Measurements from ENCODE around the gene ABI2. TPM values are rescaled to one million over a fixed set of nuclear protein-coding genes. Genes with fewer than 3 reads are reported as not detected.

Gene ABI2
- total RNA-seq, 1 donor from 2014 or later: 69.1 TPM

DNA sequence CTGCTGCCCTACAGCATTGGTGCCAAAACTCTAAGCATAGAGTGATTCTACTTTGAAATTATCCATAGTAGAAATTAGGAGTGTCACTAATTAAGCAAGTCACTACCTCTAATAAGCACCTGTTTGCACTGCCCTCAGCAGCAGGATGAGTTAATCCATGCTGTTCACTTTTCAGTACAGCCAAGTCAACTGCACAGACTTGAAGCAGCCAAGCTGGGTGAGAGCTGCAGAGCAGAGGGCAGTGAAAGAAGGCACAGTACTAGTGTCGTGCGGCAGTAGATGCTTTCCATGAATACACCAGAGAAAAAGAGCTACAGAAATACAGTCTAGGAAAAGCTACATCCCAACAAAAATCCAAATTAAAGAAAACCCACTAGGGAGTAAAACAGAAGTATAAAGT lies 108.3 kb downstream of the ABI2 start:
- peaks cover 23 to 33% of the 10 kb centered on the region in 2 donors for H3K36me3 ChIP-seq

DNA sequence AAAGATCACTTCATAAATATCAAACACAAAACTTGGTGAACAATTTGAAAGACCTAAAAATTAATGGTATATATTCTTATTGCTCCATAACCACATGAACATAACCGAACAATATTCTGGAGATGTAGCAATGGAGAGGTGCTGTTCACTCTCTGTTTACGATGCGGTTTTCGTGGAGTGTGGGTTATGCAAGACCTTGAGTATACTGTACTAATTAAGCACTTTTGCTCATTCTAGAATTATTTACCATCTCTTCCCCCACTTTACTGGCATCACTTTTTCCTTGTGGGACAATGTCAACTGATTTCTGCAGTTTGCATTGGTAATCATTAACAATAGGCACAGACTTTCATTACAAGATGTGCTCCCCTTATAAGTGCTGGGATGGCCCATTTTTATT lies 109.3 kb downstream of the ABI2 start:
- TF ChIP-seq, protein P1, sequence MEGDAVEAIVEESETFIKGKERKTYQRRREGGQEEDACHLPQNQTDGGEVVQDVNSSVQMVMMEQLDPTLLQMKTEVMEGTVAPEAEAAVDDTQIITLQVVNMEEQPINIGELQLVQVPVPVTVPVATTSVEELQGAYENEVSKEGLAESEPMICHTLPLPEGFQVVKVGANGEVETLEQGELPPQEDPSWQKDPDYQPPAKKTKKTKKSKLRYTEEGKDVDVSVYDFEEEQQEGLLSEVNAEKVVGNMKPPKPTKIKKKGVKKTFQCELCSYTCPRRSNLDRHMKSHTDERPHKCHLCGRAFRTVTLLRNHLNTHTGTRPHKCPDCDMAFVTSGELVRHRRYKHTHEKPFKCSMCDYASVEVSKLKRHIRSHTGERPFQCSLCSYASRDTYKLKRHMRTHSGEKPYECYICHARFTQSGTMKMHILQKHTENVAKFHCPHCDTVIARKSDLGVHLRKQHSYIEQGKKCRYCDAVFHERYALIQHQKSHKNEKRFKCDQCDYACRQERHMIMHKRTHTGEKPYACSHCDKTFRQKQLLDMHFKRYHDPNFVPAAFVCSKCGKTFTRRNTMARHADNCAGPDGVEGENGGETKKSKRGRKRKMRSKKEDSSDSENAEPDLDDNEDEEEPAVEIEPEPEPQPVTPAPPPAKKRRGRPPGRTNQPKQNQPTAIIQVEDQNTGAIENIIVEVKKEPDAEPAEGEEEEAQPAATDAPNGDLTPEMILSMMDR (IDR thresholded peaks at IDR 0.05): no peak
- no peak overlapping the region for H3K4me3 ChIP-seq
- DNase-seq (ENCODE audit: low spot score in 2 of 2): no peak
- peaks cover 27 to 43% of the 10 kb centered on the region in 2 donors for H3K36me3 ChIP-seq
- H3K4me1 ChIP-seq: no peaks in the 10 kb centered on the region
- no peaks in the 10 kb centered on the region for H3K9me3 ChIP-seq
- H3K27ac ChIP-seq: no peak overlapping the region
- H3K27me3 ChIP-seq: no peaks in the 10 kb centered on the region
- intact Hi-C loops (cut with DNase I): no loop called here

More for the DNA sequence above, 108.3 kb downstream of the ABI2 start:
- no peak overlapping the region for H3K4me3 ChIP-seq
- no peaks in the 10 kb centered on the region for H3K9me3 ChIP-seq
- H3K4me1 ChIP-seq: no peaks in the 10 kb centered on the region
- no peak for DNase-seq (ENCODE audit: low spot score in 2 of 2)
- TF ChIP-seq, protein P1 (IDR thresholded peaks at IDR 0.05): no peak
- H3K27ac ChIP-seq: no peak overlapping the region
- H3K27me3 ChIP-seq: no peaks in the 10 kb centered on the region
- intact Hi-C loops (cut with DNase I): no loop called here

DNA sequence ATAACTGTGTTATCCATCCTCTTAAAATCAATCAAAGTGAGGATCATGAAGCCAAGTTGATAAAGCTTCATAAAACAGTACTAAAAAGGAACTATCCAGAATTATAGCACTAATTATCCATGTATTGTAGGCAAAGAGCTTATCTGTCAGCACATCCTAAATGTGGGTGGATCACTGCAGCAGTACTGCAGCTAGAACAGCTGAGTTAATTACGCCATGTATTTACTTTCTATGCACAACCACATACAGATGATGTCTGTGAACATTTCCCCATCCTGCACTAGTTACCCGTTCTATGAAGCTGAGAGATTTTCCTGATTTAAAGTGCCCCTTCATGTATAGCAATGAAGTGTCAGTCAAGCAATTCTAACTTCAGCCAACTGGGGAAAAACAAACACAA lies 110.3 kb downstream of the ABI2 start:
- intact Hi-C loops (cut with DNase I): no loop called here
- peaks cover 28 to 52% of the 10 kb centered on the region in 2 donors for H3K36me3 ChIP-seq

DNA sequence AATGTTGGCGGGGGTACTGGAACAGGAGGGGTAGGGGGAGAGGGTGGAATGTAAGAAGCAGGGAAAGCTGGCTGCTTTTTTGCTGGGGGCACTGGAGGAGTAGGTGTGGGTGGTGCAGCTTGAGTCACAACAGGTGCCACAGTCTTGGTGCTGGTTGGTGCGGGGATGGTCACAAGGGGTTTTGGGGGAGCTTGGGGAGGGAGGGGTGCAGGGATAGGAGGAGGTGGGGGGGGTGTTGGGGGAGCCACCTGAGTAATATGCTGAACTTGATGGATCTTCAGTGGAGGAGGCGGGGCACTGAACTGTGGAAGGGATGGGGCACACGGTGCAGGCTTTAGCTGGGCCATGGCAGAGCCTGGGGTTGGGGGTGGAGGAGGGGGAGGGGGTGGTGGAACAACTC lies 112.5 kb downstream of the ABI2 start:
- H3K4me1 ChIP-seq: no peaks in the 10 kb centered on the region
- TF ChIP-seq, protein P1 (IDR thresholded peaks at IDR 0.05): no peak
- peaks cover 33 to 74% of the 10 kb centered on the region in 2 donors for H3K36me3 ChIP-seq
- intact Hi-C loops (cut with DNase I): no loop called here
- H3K27ac ChIP-seq: no peak overlapping the region
- H3K9me3 ChIP-seq: no peaks in the 10 kb centered on the region
- no peak overlapping the region for H3K4me3 ChIP-seq
- no peak for DNase-seq (ENCODE audit: low spot score in 2 of 2)
- no peaks in the 10 kb centered on the region for H3K27me3 ChIP-seq

More for the DNA sequence above, 110.3 kb downstream of the ABI2 start:
- DNase-seq (ENCODE audit: low spot score in 2 of 2): no peak
- H3K27me3 ChIP-seq: no peaks in the 10 kb centered on the region
- no peaks in the 10 kb centered on the region for H3K9me3 ChIP-seq
- H3K27ac ChIP-seq: no peak overlapping the region
- TF ChIP-seq, protein P1 (IDR thresholded peaks at IDR 0.05): no peak
- no peaks in the 10 kb centered on the region for H3K4me1 ChIP-seq
- no peak overlapping the region for H3K4me3 ChIP-seq

DNA sequence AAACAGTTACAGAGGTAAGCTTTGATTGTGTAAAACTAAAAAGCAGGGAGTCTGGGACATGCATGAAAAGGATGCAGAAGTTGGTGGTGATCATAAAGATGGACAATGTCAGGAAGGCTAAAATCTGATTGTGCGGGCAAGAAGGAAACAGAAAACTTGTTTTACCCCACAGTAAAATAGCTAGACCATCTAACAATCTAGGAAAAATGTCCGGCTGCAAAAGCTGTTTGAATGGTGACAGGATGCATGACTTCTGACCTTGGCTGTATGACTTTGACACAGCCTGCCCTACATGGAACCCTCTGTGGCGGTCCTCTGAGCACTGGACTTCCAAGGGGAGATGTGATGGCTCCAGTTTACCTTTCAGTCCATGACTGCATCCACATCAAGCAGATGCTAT lies 113.3 kb downstream of the ABI2 start:
- TF ChIP-seq, protein P1 (IDR thresholded peaks at IDR 0.05): no peak
- H3K4me1 ChIP-seq: no peaks in the 10 kb centered on the region
- no peaks in the 10 kb centered on the region for H3K9me3 ChIP-seq
- no peak for DNase-seq (ENCODE audit: low spot score in 2 of 2)
- no peak overlapping the region for H3K4me3 ChIP-seq
- intact Hi-C loops (cut with DNase I): no loop called here
- H3K27ac ChIP-seq: no peak overlapping the region
- peaks cover 38 to 78% of the 10 kb centered on the region in 2 donors for H3K36me3 ChIP-seq
- no peaks in the 10 kb centered on the region for H3K27me3 ChIP-seq

DNA sequence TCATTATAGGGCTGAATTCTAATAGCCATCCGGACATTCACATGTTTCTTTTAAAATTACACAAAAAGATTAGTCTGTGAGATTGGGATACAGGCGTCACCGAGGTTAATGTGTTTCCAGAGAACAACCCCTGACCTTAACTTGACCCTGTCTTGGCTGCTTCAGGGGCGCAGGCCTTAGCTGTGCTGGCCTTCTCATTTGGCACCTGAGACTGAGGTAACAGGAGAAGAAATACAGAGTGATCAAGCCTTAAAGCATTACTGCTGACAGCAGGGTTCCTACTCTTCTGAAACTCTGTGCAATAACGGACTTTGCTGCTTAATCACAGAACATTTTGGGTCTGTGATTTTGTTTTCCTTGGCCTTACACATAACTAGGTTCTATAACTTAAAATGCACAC lies 114.3 kb downstream of the ABI2 start:
- no peaks in the 10 kb centered on the region for H3K27me3 ChIP-seq
- intact Hi-C loops (cut with DNase I): no loop called here
- H3K9me3 ChIP-seq: no peaks in the 10 kb centered on the region
- no peak overlapping the region for H3K4me3 ChIP-seq
- TF ChIP-seq, protein P1 (IDR thresholded peaks at IDR 0.05): no peak
- H3K36me3 ChIP-seq: peaks cover 40 to 83% of the 10 kb centered on the region in 2 donors
- no peak overlapping the region for H3K27ac ChIP-seq
- no peaks in the 10 kb centered on the region for H3K4me1 ChIP-seq
- DNase-seq (ENCODE audit: low spot score in 2 of 2): no peak
